Lung (tissue), 12 donors: ENCODE measurements around the gene GNG12. TPM values are rescaled to one million over a fixed set of nuclear protein-coding genes. Genes with fewer than 3 reads are reported as not detected.

Experiments
- ATAC-seq: fragments of 200-7000 bp; cut with Tn5 transposase; one replicate; pipeline ENCODE4 v1.9.1; 2020; ENCODE audit warnings: moderate number of reproducible peaks; ENCODE audit not compliant: insufficient read depth, low FRiP score
- DNase-seq, 3 donors: peaks; one replicate each; pipeline ENCODE4 v3.0.0-alpha.2; 2013 to 2017
- H3K27ac ChIP-seq, 2 donors: one replicate each; pipeline ENCODE4 v1.5.1; 2013; ENCODE audit warnings: mild to moderate bottlenecking in 2 of 2, moderate library complexity in 2 of 2, control low read depth in 1 of 2, inconsistent platforms in 1 of 2, low read depth in 1 of 2, low read length in 1 of 2
- H3K27me3 ChIP-seq, 3 donors: one replicate each; pipeline ENCODE4 v1.5.1; 2013; ENCODE audit warnings: low read length in 2 of 3; ENCODE audit not compliant: control insufficient read depth in 3 of 3, insufficient read depth in 3 of 3
- H3K36me3 ChIP-seq, 4 donors: one replicate each; pipeline ENCODE4 v1.5.1; 2013; ENCODE audit warnings: low read length in 4 of 4, mild to moderate bottlenecking in 1 of 4, moderate library complexity in 1 of 4; ENCODE audit not compliant: control insufficient read depth in 4 of 4, insufficient read depth in 4 of 4
- H3K4me1 ChIP-seq, 5 donors: one replicate each; pipeline ENCODE4 v1.5.1; 2013; ENCODE audit warnings: low read length in 5 of 5, mild to moderate bottlenecking in 2 of 5, moderate library complexity in 1 of 5; ENCODE audit not compliant: control insufficient read depth in 5 of 5, insufficient read depth in 5 of 5
- H3K4me3 ChIP-seq: one replicate; pipeline ENCODE4 v1.5.1; 2013; ENCODE audit warnings: mild to moderate bottlenecking, control low read depth, moderate library complexity
- H3K9ac ChIP-seq, 2 donors: one replicate each; pipeline ENCODE4 v1.5.1; 2013; ENCODE audit warnings: low read length in 2 of 2, control low read depth in 1 of 2; ENCODE audit not compliant: insufficient read depth in 1 of 2
- H3K9me3 ChIP-seq, 4 donors: one replicate each; pipeline ENCODE4 v1.5.1; 2013; ENCODE audit warnings: low read length in 3 of 4, mild to moderate bottlenecking in 1 of 4, moderate library complexity in 1 of 4; ENCODE audit not compliant: control insufficient read depth in 4 of 4, insufficient read depth in 3 of 4
- WGBS, 2 donors: extraction: QIAGEN DNeasy Blood & Tissue Kit; methylation state at CpG; one replicate each; pipeline ENCODE4 v1.1.7; 2013; 5-methylcytosine and 5-hydroxymethylcytosine counted together
- polyA plus RNA-seq, 2 donors: library from polyadenylated mRNA; stranded (reverse); fragments of 200-250 nt; gene quantifications; one replicate each; pipeline ENCODE4 v1.2.1, GENCODE V29; 2013
- total RNA-seq, 2 donors: library from RNA; depleted of rRNA in 1 of 2; stranded (reverse); fragments of >200 nt in 1 of 2; gene quantifications; one replicate each; pipeline ENCODE4 v1.2.1, GENCODE V29; 2014 to 2021
- TF ChIP-seq, protein P1 (sequence below): IDR thresholded peaks from 2 replicates; pipeline ENCODE4 v1.5.1; 2012; ENCODE audit warnings: mild to moderate bottlenecking; ENCODE audit errors: control extremely low read depth, extremely low read depth
- donor health status: control.
- donor health status: control.
- donor health status: Bipolar disorder and iron deficiency.
- donor health status: healthy.
- donor health status: DM: yes; HTN: yes; CAD: no.

GNG12 gene
- total and polyA plus RNA-seq, 4 donors = 14.0 to 68.4 (median 32.1) TPM

GRCh38 chr1:67816506-67816905, 16.8 kb downstream of the GNG12 start:
- Histone ChIP-seq H3K9ac (no peak overlapping the region), H3K27me3 (no peaks in the 10 kb centered on the region), H3K9me3 (no peaks in the 10 kb centered on the region), H3K27ac (no peak overlapping the region), H3K4me3 (no peak overlapping the region), H3K36me3 (no peaks in the 10 kb centered on the region), H3K4me1 (peaks cover 8 to 28% (median 12%) of the 10 kb centered on the region in 5 donors)
- 96 to 97% methylated on average over 6 of the region's 6 CpGs for WGBS, 2 donors
- ATAC-seq (no peak), DNase-seq (no peak)
- TF ChIP-seq, protein P1, sequence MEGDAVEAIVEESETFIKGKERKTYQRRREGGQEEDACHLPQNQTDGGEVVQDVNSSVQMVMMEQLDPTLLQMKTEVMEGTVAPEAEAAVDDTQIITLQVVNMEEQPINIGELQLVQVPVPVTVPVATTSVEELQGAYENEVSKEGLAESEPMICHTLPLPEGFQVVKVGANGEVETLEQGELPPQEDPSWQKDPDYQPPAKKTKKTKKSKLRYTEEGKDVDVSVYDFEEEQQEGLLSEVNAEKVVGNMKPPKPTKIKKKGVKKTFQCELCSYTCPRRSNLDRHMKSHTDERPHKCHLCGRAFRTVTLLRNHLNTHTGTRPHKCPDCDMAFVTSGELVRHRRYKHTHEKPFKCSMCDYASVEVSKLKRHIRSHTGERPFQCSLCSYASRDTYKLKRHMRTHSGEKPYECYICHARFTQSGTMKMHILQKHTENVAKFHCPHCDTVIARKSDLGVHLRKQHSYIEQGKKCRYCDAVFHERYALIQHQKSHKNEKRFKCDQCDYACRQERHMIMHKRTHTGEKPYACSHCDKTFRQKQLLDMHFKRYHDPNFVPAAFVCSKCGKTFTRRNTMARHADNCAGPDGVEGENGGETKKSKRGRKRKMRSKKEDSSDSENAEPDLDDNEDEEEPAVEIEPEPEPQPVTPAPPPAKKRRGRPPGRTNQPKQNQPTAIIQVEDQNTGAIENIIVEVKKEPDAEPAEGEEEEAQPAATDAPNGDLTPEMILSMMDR = no peak

DNA sequence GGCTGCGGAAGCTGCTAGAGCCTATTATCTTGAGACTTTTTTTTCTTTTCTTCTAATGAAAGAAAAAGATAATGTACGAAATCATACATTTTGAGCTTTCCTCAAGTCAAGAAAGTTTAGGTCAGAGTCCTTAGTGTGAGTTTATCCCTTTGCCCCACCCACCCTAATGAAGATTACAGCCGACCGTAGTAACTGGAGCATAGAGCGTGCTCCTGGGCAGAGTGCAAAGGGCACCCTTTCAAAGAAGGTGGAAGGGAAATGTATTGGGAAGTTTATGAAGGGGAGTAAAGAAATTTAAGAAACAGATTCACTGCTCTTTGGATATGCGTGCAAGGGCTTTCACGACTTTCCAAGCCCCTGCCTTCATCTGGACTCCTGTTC, 17.2 kb downstream of the GNG12 start:
- TF ChIP-seq, protein P1 = no peak
- Histone ChIP-seq H3K4me3 (no peak overlapping the region), H3K9me3 (no peaks in the 10 kb centered on the region), H3K27me3 (no peaks in the 10 kb centered on the region), H3K27ac (no peak overlapping the region), H3K9ac (no peak overlapping the region), H3K36me3 (no peaks in the 10 kb centered on the region), H3K4me1 (peaks cover 9 to 28% (median 14%) of the 10 kb centered on the region in 5 donors)
- ATAC-seq (no peak), DNase-seq (no peak)
- WGBS, 2 donors = 96 to 97% methylated on average over 7 of the region's 7 CpGs

GRCh38 chr1:67815303-67816094, 17.8 kb downstream of the GNG12 start:
- TF ChIP-seq, protein P1 = no peak
- H3K9me3 ChIP-seq = no peaks in the 10 kb centered on the region
- DNase-seq (no peak), ATAC-seq (no peak)
- no peak overlapping the region for H3K4me3 ChIP-seq
- H3K4me1 ChIP-seq = peaks cover 10 to 28% (median 14%) of the 10 kb centered on the region in 5 donors
- no peaks in the 10 kb centered on the region for H3K36me3 ChIP-seq
- no peak overlapping the region for H3K27ac ChIP-seq
- no peaks in the 10 kb centered on the region for H3K27me3 ChIP-seq
- H3K9ac ChIP-seq = no peak overlapping the region
- 89 to 90% methylated on average over 17 of the region's 17 CpGs for WGBS, 2 donors
